SK-N-SH (cell line): ENCODE measurements around the gene IGF2BP3.

Source experiments
- CTCF ChIP-seq: fragments of 200-600 bp; sonication (generic); IDR thresholded peaks from 2 replicates; pipeline ENCODE4 v1.6.1; 2017; ENCODE audit warnings: antibody characterized with exemption, mild to moderate bottlenecking, moderate library complexity
- FOXM1 ChIP-seq: IDR thresholded peaks from 2 replicates; pipeline ENCODE4 v1.4.0; 2012; ENCODE audit warnings: low read depth, mild to moderate bottlenecking
- GABPA ChIP-seq: IDR thresholded peaks from 2 replicates; pipeline ENCODE4 v1.4.0; 2012; ENCODE audit warnings: low read depth, mild to moderate bottlenecking
- MAX ChIP-seq: IDR thresholded peaks from 2 replicates; pipeline ENCODE4 v1.4.0; 2012; ENCODE audit warnings: low read depth
- MXI1 ChIP-seq: IDR thresholded peaks from 2 replicates; pipeline ENCODE4 v1.6.1; 2012; ENCODE audit warnings: mild to moderate bottlenecking, low read depth, low read length, improper control_type of control experiment
- NRF1 ChIP-seq: IDR thresholded peaks from 2 replicates; pipeline ENCODE4 v1.6.1; 2012; ENCODE audit warnings: low read depth, mild to moderate bottlenecking, low read length
- RAD21 ChIP-seq: IDR thresholded peaks from 2 replicates; pipeline ENCODE4 v1.6.1; 2012; ENCODE audit warnings: mild to moderate bottlenecking, low read length
- TAF1 ChIP-seq: IDR thresholded peaks from 2 replicates; pipeline ENCODE4 v1.6.1; 2012; ENCODE audit warnings: low read depth, mild to moderate bottlenecking, low read length, moderate library complexity, borderline replicate concordance
- TEAD4 ChIP-seq: IDR thresholded peaks from 2 replicates; pipeline ENCODE4 v1.4.0; 2012; ENCODE audit warnings: mild to moderate bottlenecking, borderline replicate concordance; ENCODE audit not compliant: insufficient read depth

GRCh38 chr7:23434147-23434917 is 36.0 kb downstream of the IGF2BP3 start:
- TF ChIP-seq CTCF (no peak), TEAD4 (no peak), MAX (no peak), MXI1 (no peak), GABPA (no peak), NRF1 (no peak), FOXM1 (no peak), RAD21 (no peak), TAF1 (no peak)
